GM23338 (cell line): ENCODE measurements around the gene CRBN. TPM values are rescaled to one million over a fixed set of nuclear protein-coding genes. Genes with fewer than 3 reads are reported as not detected.
A peak's percentile ranks its signal among the peaks of the same experiment; 100 is the strongest.

Experiments used
- ATAC-seq: fragments of 200-7000 bp; cut with Tn5 transposase; 3 replicates; pipeline ENCODE4 v1.9.1; 2020
- DNase-seq: peaks from one replicate; pipeline ENCODE4 v3.0.0-alpha.2; 2015; ENCODE audit warnings: low spot score
- H2AFZ ChIP-seq: fragments of 200-600 bp; sonication (generic); 2 replicates; pipeline ENCODE4 v1.8.0; 2016; ENCODE audit warnings: antibody characterized with exemption, mild to moderate bottlenecking, moderate library complexity
- H3F3A ChIP-seq: fragments of 200-600 bp; sonication (generic); replicated peaks from 2 replicates; pipeline ENCODE4 v1.8.0; 2017; ENCODE audit warnings: antibody characterized with exemption, mixed run types, low read depth
- H3K27ac ChIP-seq: fragments of 200-600 bp; sonication (generic); 2 replicates; pipeline ENCODE4 v1.6.1; 2016; ENCODE audit warnings: low read depth
- H3K27me3 ChIP-seq: fragments of 200-600 bp; sonication (generic); 2 replicates; pipeline ENCODE4 v1.8.0; 2016; ENCODE audit warnings: mild to moderate bottlenecking, mixed run types, moderate library complexity; ENCODE audit not compliant: insufficient read depth
- H3K36me3 ChIP-seq: fragments of 200-600 bp; sonication (generic); 2 replicates; pipeline ENCODE4 v1.8.0; 2016; ENCODE audit warnings: mild to moderate bottlenecking; ENCODE audit not compliant: insufficient read depth
- H3K4me1 ChIP-seq: fragments of 200-600 bp; sonication (generic); 2 replicates; pipeline ENCODE4 v1.8.0; 2016; ENCODE audit warnings: mild to moderate bottlenecking, moderate library complexity; ENCODE audit not compliant: insufficient read depth
- H3K4me2 ChIP-seq: fragments of 200-600 bp; sonication (generic); 2 replicates; pipeline ENCODE4 v1.7.1; 2017; ENCODE audit warnings: mixed run types
- H3K4me3 ChIP-seq: fragments of 200-600 bp; sonication (generic); 2 replicates; pipeline ENCODE4 v1.6.1; 2016; ENCODE audit warnings: mixed run types
- H3K79me2 ChIP-seq: fragments of 200-600 bp; sonication (generic); replicated peaks from 2 replicates; pipeline ENCODE4 v1.8.0; 2017; ENCODE audit warnings: mild to moderate bottlenecking; ENCODE audit not compliant: insufficient read depth
- H3K9me2 ChIP-seq: fragments of 200-600 bp; sonication (generic); 2 replicates; pipeline ENCODE4 v1.8.0; 2017; ENCODE audit not compliant: insufficient read depth
- H4K20me1 ChIP-seq: fragments of 200-600 bp; sonication (generic); replicated peaks from 2 replicates; pipeline ENCODE4 v1.8.0; 2017; ENCODE audit warnings: mild to moderate bottlenecking; ENCODE audit not compliant: insufficient read depth
- H3K27ac Mint-ChIP-seq: 2 replicates; pipeline ENCODE4 v1.8.0; 2020; ENCODE audit warnings: inconsistent platforms, mild to moderate bottlenecking, moderate library complexity, mixed read lengths
- H3K27me3 Mint-ChIP-seq: 3 replicates; pipeline ENCODE4 v1.8.0; 2022; ENCODE audit warnings: low read depth, mild to moderate bottlenecking, moderate library complexity, mixed read lengths, inconsistent platforms; ENCODE audit not compliant: insufficient read depth, poor library complexity
- H3K36me3 Mint-ChIP-seq: 3 replicates; pipeline ENCODE4 v1.8.0; 2021; ENCODE audit warnings: low read depth, mild to moderate bottlenecking, inconsistent platforms, moderate library complexity, mixed read lengths
- H3K4me1 Mint-ChIP-seq: 3 replicates; pipeline ENCODE4 v1.8.0; 2020; ENCODE audit warnings: mild to moderate bottlenecking, inconsistent platforms, mixed read lengths
- H3K4me3 Mint-ChIP-seq: 3 replicates; pipeline ENCODE4 v1.8.0; 2021; ENCODE audit warnings: moderate library complexity, mild to moderate bottlenecking, inconsistent platforms, mixed read lengths
- H3K9me3 Mint-ChIP-seq: 3 replicates; pipeline ENCODE4 v1.8.0; 2020; ENCODE audit warnings: moderate library complexity, mild to moderate bottlenecking, inconsistent platforms, mixed read lengths
- CREB1 ChIP-seq: fragments of 250-450 bp; sonication (Bioruptor Pico); IDR thresholded peaks from 2 replicates; pipeline ENCODE4 v1.5.0; 2020; ENCODE audit warnings: low read depth, mild to moderate bottlenecking, moderate library complexity
- CTCF ChIP-seq, 2 experiments: fragments of 200-600 bp in 1 of 2; sonication (generic) in 1 of 2; conservative IDR thresholded peaks; 2 replicates each; pipeline versions ENCODE4 v1.5.1 to v1.6.1; 2016 to 2017; ENCODE audit warnings: antibody characterized with exemption in 2 of 2, low read depth in 2 of 2, mild to moderate bottlenecking in 2 of 2, moderate library complexity in 1 of 2
- ETS1 ChIP-seq: IDR thresholded peaks from 2 replicates; pipeline ENCODE4 v1.6.1; 2016; ENCODE audit warnings: antibody characterized with exemption
- EZH2phosphoT487 ChIP-seq: fragments of 200-600 bp; sonication (generic); IDR thresholded peaks from one replicate; pipeline ENCODE4 v1.8.1; 2018; ENCODE audit warnings: antibody characterized with exemption; ENCODE audit not compliant: unreplicated experiment
- POLR2AphosphoS5 ChIP-seq: IDR thresholded peaks from 2 replicates; pipeline ENCODE4 v1.6.1; 2016; ENCODE audit warnings: antibody characterized with exemption, low read depth
- ZNF114 ChIP-seq: fragments of 250-450 bp; sonication (Bioruptor Pico); IDR thresholded peaks from 2 replicates; pipeline ENCODE4 v1.5.0; 2020; ENCODE audit warnings: mild to moderate bottlenecking, moderate library complexity
- ZNF331 ChIP-seq: fragments of 250-450 bp; sonication (Bioruptor Pico); IDR thresholded peaks from 2 replicates; pipeline ENCODE4 v1.5.0; 2020; ENCODE audit warnings: low read depth, mild to moderate bottlenecking, moderate library complexity
- ZNF462 ChIP-seq: fragments of 250-450 bp; sonication (Bioruptor Pico); IDR thresholded peaks from 2 replicates; pipeline ENCODE4 v1.5.0; 2020; ENCODE audit warnings: mild to moderate bottlenecking, moderate library complexity
- polyA plus RNA-seq: library from polyadenylated mRNA; unstranded; fragments of >200 nt; fragmentation: Nextera tagmentation; extraction: Ambion mirVana; gene quantifications from 2 replicates; pipeline ENCODE4 v1.2.1, GENCODE V29; 2016
- total RNA-seq: library from RNA; depleted of rRNA; stranded (reverse); fragments of >200 nt; shearing (Covaris generic); gene quantifications from 2 replicates; pipeline ENCODE4 v1.2.3, GENCODE V29; 2014

The CRBN gene
- total and polyA plus RNA-seq, 2 experiments from 2014 or later, result 33.6 to 41.7 TPM

- no peak for TF ChIP-seq CTCF (conservative IDR thresholded peaks at IDR 0.05; ENCODE audit: low read depth in 2 of 2)
- TF ChIP-seq ZNF114 (CRISPR knock-in tag), result no peak
- no peak for TF ChIP-seq CREB1
- TF ChIP-seq ETS1, result no peak
- TF ChIP-seq POLR2AphosphoS5, result no peak
Measured at GRCh38 chr3:3184876-3185275, 5.4 kb upstream of the CRBN start (continued).

GRCh38 chr3:3180456-3180855 lies 965 bp upstream of the CRBN start:
- Histone ChIP-seq H4K20me1 (peaks cover 7% of the 10 kb centered on the region), H3K27me3 (no peaks in the 10 kb centered on the region), H3K4me1 (peaks cover 7% of the 10 kb centered on the region; the same call in 1 of the 2 replicates), H3K27ac (no peak overlapping the region), H3K4me3 (no peak overlapping the region), H2AFZ (peak overlapping the region; percentile 88; the same call in 1 of the 2 replicates), H3K9me2 (0 out of 2 replicates have a peak, but pooled peaks cover 3% of the 10 kb centered on the region), H3F3A (no peaks in the 10 kb centered on the region), H3K4me2 (no peak overlapping the region), H3K36me3 (no peaks in the 10 kb centered on the region), H3K79me2 (peaks cover 38% of the 10 kb centered on the region)
- Mint-ChIP-seq H3K4me3 (no peak overlapping the region), H3K27me3 (peaks cover 2% of the 10 kb centered on the region), H3K27ac (no peak overlapping the region), H3K4me1 (peaks cover 9% of the 10 kb centered on the region), H3K36me3 (no peaks in the 10 kb centered on the region; the same call in 2 of the 3 replicates), H3K9me3 (peaks cover 28% of the 10 kb centered on the region)
- ATAC-seq, result no peak
- DNase-seq, result no peak
- TF ChIP-seq POLR2AphosphoS5, result no peak
- no peak for TF ChIP-seq ZNF331 (CRISPR knock-in tag)
- TF ChIP-seq ETS1, result no peak
- TF ChIP-seq CREB1, result no peak
- no peak for TF ChIP-seq EZH2phosphoT487
- no peak for TF ChIP-seq ZNF462 (CRISPR knock-in tag)
- no peak for TF ChIP-seq ZNF114 (CRISPR knock-in tag)
- TF ChIP-seq CTCF (conservative IDR thresholded peaks at IDR 0.05; ENCODE audit: low read depth in 2 of 2), result no peak
